Stimulated activated CD8-positive, alpha-beta memory T cell treated with anti-CD3 and anti-CD28 coated beads, Interleukin-4, amount 100 ng/mL, for 1 hour (primary cell): Measurements from ENCODE around the gene SBF1.

Experiments
- DNase-seq, 2 donors: peaks; one replicate each; pipeline ENCODE4 v3.0.0-alpha.2; 2020; ENCODE audit warnings: low read depth in 2 of 2, low spot score in 1 of 2

The SBF1 gene

GRCh38 chr22:50507421-50507990, 32.7 kb upstream of the SBF1 start, which contains the start of gene LMF2:
Gene LMF2 (minus strand): TSS chr22:50507702. CDS start chr22:50507675, 27 bp downstream.
- DNase-seq = peak; percentile 85 to 89

- DNase-seq = no peak
These were observed 32.0 kb upstream of the SBF1 start for GRCh38 chr22:50506611-50507420.

GRCh38 chr22:50505776-50506610, 31.2 kb upstream of the SBF1 start:
- no peak for DNase-seq

- DNase-seq = no peak
These were observed 30.5 kb upstream of the SBF1 start for GRCh38 chr22:50505276-50505775.

GRCh38 chr22:50504369-50505211, 29.8 kb upstream of the SBF1 start:
- DNase-seq = no peak

- no peak for DNase-seq
These were observed 28.8 kb upstream of the SBF1 start for GRCh38 chr22:50503475-50504145.

- no peak for DNase-seq
These were observed 28.0 kb upstream of the SBF1 start for GRCh38 chr22:50502628-50503474.

- no peak for DNase-seq
These were observed 27.3 kb upstream of the SBF1 start for GRCh38 chr22:50502096-50502495.

GRCh38 chr22:50500452-50500851, 25.6 kb upstream of the SBF1 start:
- no peak for DNase-seq

GRCh38 chr22:50498322-50498890, 23.6 kb upstream of the SBF1 start:
- DNase-seq = peak in 1 of 2 donors; percentile 52

- DNase-seq = no peak
These were observed 22.3 kb upstream of the SBF1 start for GRCh38 chr22:50497093-50497492.

- DNase-seq = no peak
These were observed 15.9 kb upstream of the SBF1 start for GRCh38 chr22:50490531-50491308.

GRCh38 chr22:50489363-50490243, 14.8 kb upstream of the SBF1 start:
- DNase-seq = no peak

- no peak for DNase-seq
These were observed 14.1 kb upstream of the SBF1 start for GRCh38 chr22:50488886-50489285.

GRCh38 chr22:50488006-50488677, 13.3 kb upstream of the SBF1 start:
- no peak for DNase-seq

- DNase-seq = no peak
These were observed 12.6 kb upstream of the SBF1 start for GRCh38 chr22:50487290-50488005.
